ENCODE results near the gene RFT1. TPM values are rescaled to one million over a fixed set of nuclear protein-coding genes. Genes with fewer than 3 reads are reported as not detected.
"Not testable (repeated sequence)": the region's sequence is repeated elsewhere in the genome, so short reads cannot be mapped to it uniquely, and the experiment has no call there.

Gene RFT1
- total RNA-seq, 1 donor from 2014 or later: 9.1 TPM

DNA sequence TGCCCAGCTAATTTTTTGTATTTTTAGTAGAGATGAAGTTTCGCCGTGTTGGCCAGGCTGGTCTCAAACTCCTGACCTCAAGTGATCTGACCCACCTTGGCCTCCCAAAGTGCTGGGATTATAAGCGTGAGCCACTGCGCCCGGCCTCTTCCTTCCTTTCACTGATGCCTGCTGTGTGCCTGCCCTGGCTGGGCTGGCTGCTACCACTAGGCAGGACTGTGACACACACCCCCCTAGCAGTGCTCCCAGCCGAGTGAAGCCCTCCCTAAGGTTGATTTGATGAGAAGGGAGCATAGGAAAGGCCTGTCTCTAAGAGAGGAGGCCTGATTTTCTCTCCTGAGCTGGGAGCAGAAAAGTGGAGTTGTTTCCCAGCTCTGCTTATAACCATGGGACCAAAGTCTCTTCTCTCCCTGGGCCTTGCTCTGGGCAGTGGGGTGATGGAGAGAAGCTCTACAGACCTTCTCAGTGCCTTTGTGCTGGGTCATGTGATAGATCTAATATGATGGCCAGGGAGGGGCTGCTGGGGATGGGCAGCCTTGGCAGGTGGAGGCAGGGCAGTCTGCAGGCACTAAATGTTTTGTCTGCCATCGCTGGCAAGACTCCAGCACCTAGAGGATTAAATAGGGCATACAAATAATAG is 64.3 kb downstream of the RFT1 start:
- DNase-seq: no peak

- DNase-seq: no peak
Measured at GRCh38 chr3:53062905-53063304, 67.3 kb downstream of the RFT1 start.

GRCh38 chr3:53056442-53056841 is 73.8 kb downstream of the RFT1 start:
- DNase-seq: no peak

GRCh38 chr3:53054233-53054632 is 76.0 kb downstream of the RFT1 start:
- DNase-seq: not testable (repeated sequence)

GRCh38 chr3:53051929-53052328 is 78.3 kb downstream of the RFT1 start:
- DNase-seq: no peak

DNA sequence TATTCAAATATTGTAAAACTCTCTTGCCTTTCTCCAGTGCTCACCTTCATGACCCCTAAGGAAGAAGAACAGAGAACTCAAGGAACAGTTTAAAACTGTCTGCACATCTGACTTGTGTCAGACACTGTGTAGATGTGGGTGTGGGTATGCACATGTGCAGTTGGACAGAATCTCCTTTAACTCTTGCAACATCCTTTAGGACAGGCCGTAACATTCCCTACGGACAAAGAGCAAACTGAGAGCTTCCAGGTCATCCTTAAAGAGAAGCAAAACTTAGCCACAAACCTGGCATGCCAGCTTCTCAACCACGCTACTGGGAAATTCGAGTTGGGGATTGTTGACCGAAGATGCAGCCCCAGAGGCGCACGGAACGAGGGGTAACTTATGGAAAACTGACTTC is 80.2 kb downstream of the RFT1 start:
- no peak for DNase-seq

- peak; percentile 55 for DNase-seq
Measured at GRCh38 chr3:53046171-53047170, 83.8 kb downstream of the RFT1 start.

DNA sequence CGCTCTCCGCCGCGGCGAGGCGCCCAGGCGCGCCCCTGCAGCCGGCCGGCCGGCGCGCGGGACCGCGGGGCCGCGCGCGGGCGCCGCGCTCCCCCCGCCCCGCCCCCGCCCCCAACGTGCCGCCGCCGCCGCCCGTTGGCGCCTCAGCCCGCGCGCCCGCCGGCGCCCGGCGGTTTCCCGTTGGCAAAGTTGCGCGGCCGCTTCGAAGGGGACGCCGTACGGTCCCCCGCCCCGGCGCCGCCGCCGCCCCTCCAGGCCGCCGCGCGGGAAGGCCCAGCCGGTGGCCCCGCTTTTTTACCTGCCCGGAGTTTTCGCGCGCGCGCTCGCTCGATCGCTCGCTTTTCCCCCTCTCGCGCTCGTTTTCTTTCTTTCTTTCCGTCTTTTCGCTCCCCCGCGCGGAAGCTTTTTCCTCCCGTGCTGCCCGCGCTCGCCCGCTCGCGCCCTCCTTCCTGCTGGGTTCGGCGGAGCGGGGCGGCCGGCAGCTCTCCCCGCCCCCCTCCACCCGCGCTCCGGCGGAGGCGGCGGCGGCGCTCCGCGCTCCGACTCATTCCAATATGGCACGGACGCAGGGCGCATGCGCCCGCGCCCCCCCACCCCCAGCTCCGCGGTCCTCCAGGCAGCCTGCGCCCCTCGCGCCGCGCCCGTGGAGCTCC is 84.6 kb downstream of the RFT1 start, which contains the start of gene SFMBT1:
Gene SFMBT1, minus strand, starts transcription at position 556 of the 653 bp plus-strand sequence. CDS start 76,945 bp downstream, outside the sequence.
- DNase-seq: peak; percentile 82

DNA sequence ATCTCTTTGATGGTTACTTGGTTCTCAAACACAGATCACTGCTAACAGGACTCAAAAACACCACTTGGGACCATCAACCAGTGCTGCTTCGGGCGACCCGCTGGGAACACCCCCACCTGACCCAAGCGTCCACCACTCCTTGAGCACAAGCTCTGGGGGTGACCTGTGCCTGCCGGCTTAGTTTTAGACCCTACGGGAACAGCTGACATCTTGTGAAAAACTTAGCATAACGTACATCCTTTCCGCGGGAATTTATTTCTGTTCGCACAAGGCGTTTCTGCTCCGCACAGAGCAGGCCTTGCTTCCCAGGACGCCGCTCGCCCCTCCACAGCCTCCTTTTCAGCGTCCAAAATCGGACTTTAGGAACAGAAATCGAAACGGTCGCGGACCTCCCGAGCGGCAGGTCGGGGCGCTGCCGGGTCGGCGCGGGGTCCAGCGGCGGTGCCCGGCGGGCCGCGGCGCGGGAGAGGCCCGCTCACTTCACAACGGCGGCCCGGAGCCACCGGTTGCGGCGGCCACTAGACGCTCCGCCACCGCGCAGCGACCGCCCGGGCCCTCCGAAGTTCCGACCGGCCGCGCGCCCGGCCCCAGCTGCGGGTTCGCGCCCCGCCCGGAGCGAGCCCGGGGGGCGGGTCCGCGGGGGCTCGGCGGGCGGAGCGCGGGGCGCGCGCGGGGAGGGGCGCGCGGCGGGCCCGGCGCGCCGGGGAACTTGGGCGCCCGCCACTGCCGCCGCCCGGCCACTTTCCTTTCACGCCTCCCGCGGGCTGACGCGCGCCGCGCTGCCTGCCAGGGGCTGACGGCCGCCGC is 85.3 kb downstream of the RFT1 start:
- DNase-seq: peak; percentile 70

DNA sequence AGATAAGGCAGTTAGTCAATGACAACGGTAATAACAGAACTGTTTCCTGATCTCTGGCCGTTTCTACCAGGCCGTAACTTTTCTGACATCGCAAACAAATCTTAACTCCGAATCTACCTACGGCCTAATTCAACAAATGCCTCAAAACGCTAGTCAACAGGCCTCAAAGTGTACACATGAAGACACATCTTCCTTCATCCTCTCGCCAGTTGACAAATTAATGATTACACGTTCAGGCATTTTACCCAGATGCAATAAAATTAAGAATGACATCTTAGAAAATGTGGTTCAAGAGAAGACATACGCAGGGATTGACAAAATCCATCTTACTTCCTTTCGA is 85.9 kb downstream of the RFT1 start:
- no peak for DNase-seq

DNA sequence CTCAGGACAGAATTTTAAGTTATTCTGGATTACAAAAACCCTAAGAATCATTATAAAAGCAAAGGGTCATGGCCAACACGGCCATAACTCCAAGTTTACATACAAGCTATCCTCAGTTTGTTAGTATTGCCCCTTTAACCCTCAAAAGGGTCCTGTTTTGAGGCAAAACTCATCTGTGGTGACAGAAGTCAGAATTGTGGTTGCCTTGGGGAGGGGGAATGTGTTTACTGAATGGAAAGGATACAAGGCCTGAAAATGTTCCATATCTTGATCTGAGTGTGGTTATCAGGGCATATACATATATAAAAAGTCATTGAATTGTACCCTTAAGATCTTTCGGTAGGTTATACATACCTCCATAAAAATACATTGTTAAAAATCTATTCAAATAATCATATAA is 86.5 kb downstream of the RFT1 start:
- DNase-seq: no peak

- DNase-seq: no peak
Measured at GRCh38 chr3:53042651-53043050, 87.6 kb downstream of the RFT1 start.

GRCh38 chr3:53040351-53040820 is 89.8 kb downstream of the RFT1 start:
- no peak for DNase-seq

DNA sequence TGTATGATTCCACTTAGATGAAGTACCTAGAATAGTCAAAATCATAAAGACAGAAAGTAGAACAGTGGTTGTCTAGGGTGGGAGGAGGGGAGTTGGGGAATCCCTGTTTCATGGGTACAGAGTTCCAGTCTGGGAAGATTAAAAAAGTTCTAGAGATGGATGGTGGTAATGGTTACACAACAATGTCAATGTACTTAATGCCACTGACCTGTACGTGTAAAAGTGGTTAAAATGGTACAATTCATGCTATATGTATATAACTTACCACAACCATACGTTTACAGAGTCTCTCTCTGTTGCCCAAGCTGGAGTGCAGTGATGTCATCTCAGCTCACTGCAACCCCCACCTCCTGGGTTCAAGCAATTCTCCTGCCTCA is 90.9 kb downstream of the RFT1 start:
- no peak for DNase-seq

GRCh38 chr3:53038679-53039375 is 91.4 kb downstream of the RFT1 start:
- DNase-seq: no peak

Other genes starting within 250 kb of the RFT1 start
- gene STIMATE, start 232.9 kb downstream of the RFT1 start, total RNA-seq: 26.6 TPM
- 32.9 TPM for gene SFMBT1, start 84.4 kb downstream of the RFT1 start, total RNA-seq
- 10.3 TPM for gene PRKCD, start 30.8 kb upstream of the RFT1 start, total RNA-seq
- 57.2 TPM for gene TKT, start 125.6 kb upstream of the RFT1 start, total RNA-seq
- 23.3 TPM for gene DCP1A, start 217.1 kb upstream of the RFT1 start, total RNA-seq

All from tongue (tissue), 2 donors.